ENCODE data around the gene KNDC1.
"Not testable (repeated sequence)": the region's sequence is repeated elsewhere in the genome, so short reads cannot be mapped to it uniquely, and the experiment has no call there.

The KNDC1 gene

DNA sequence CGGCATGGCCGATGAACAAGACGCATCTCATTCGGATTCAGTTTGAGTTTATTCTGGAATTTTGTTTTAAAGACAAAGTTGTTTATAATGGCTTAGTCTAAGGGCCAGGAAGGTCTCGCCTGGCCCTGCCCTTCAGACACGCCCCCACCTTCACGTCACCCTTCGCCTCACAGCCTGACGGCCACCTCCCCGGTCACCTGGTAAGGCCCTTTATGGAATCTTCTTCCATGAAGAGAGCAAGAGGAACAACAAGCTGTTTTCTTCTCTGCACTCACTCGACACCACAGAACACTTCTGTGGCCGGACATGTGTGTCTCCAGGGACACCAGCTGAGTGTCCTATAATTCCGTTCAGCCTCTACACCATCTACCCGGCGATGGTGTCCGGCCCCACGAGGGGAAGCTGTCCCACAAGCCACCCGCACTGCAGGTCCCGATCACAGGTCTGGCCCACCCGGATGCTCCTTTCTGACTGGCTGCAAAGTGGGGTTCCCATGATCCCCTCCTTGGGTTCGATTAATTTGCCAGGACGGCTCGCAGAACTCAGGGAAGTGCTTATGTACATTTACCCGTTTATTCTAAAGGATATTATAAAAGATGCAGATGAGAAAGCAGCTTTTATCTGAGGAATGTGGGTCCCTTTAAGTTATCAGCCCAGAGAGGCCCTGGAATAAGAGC is 17.4 kb upstream of the KNDC1 start:
- Histone ChIP-seq H3K4me3 (ENCODE audit: low read depth, low read length) (no peak overlapping the region), H3K27ac (ENCODE audit: low read depth, low read length) (no peak overlapping the region), H3K9ac (ENCODE audit: low read length) (no peak overlapping the region), H3K27me3 (ENCODE audit: control insufficient read depth, insufficient read depth, low read length) (no peaks in the 10 kb centered on the region), H3K9me3 (ENCODE audit: control insufficient read depth, insufficient read depth, low read depth, low read length) (peaks cover 6% of the 10 kb centered on the region), H3K4me1 (ENCODE audit: control insufficient read depth, insufficient read depth, low read length) (peaks cover 47% of the 10 kb centered on the region), H3K36me3 (ENCODE audit: control insufficient read depth, insufficient read depth, low read length) (no peaks in the 10 kb centered on the region)

GRCh38 chr10:133143200-133143533 is 16.9 kb upstream of the KNDC1 start:
- Histone ChIP-seq H3K36me3 (ENCODE audit: control insufficient read depth, insufficient read depth, low read length) (no peaks in the 10 kb centered on the region), H3K4me1 (ENCODE audit: control insufficient read depth, insufficient read depth, low read length) (peaks cover 47% of the 10 kb centered on the region), H3K27ac (ENCODE audit: low read depth, low read length) (no peak overlapping the region), H3K9me3 (ENCODE audit: control insufficient read depth, insufficient read depth, low read depth, low read length) (peaks cover 11% of the 10 kb centered on the region), H3K4me3 (ENCODE audit: low read depth, low read length) (no peak overlapping the region), H3K27me3 (ENCODE audit: control insufficient read depth, insufficient read depth, low read length) (no peaks in the 10 kb centered on the region), H3K9ac (ENCODE audit: low read length) (no peak overlapping the region)

- H3K36me3 ChIP-seq (ENCODE audit: control insufficient read depth, insufficient read depth, low read length): no peaks in the 10 kb centered on the region
- H3K9me3 ChIP-seq (ENCODE audit: control insufficient read depth, insufficient read depth, low read depth, low read length): peaks cover 15% of the 10 kb centered on the region
- H3K4me1 ChIP-seq (ENCODE audit: control insufficient read depth, insufficient read depth, low read length): peaks cover 47% of the 10 kb centered on the region
- no peak overlapping the region for H3K27ac ChIP-seq (ENCODE audit: low read depth, low read length)
- H3K9ac ChIP-seq (ENCODE audit: low read length): no peak overlapping the region
- no peaks in the 10 kb centered on the region for H3K27me3 ChIP-seq (ENCODE audit: control insufficient read depth, insufficient read depth, low read length)
- H3K4me3 ChIP-seq (ENCODE audit: low read depth, low read length): no peak overlapping the region
Measured at GRCh38 chr10:133143546-133143945, 16.5 kb upstream of the KNDC1 start.

DNA sequence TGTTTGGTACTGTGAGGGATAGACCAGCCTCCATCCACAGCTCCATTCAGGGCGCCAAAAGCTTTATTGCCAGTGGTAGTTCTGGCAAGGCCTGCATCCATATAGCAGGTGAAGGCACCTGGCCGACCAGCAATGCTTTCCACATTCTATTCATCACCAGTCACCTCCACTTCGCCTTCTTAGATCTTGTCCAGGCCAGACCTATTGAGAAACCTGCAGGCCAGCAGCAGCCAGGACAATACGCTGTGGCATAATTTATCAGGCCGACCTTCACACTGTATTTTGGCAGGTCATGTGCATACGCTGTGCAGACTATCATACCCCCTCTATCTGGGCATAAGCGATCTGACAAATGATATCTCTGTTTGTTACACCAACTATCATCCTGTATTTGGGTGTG is 15.2 kb upstream of the KNDC1 start:
- H3K27ac ChIP-seq (ENCODE audit: low read depth, low read length): no peak overlapping the region
- no peaks in the 10 kb centered on the region for H3K27me3 ChIP-seq (ENCODE audit: control insufficient read depth, insufficient read depth, low read length)
- no peak overlapping the region; the same call in 1 of the 2 replicates for H3K4me3 ChIP-seq (ENCODE audit: low read depth, low read length)
- peaks cover 15% of the 10 kb centered on the region for H3K9me3 ChIP-seq (ENCODE audit: control insufficient read depth, insufficient read depth, low read depth, low read length)
- H3K9ac ChIP-seq (ENCODE audit: low read length): no peak overlapping the region
- H3K36me3 ChIP-seq (ENCODE audit: control insufficient read depth, insufficient read depth, low read length): no peaks in the 10 kb centered on the region
- peaks cover 43% of the 10 kb centered on the region for H3K4me1 ChIP-seq (ENCODE audit: control insufficient read depth, insufficient read depth, low read length)

- H3K4me1 ChIP-seq (ENCODE audit: control insufficient read depth, insufficient read depth, low read length): peaks cover 40% of the 10 kb centered on the region
- H3K36me3 ChIP-seq (ENCODE audit: control insufficient read depth, insufficient read depth, low read length): no peaks in the 10 kb centered on the region
- H3K9ac ChIP-seq (ENCODE audit: low read length): no peak overlapping the region
- H3K27me3 ChIP-seq (ENCODE audit: control insufficient read depth, insufficient read depth, low read length): no peaks in the 10 kb centered on the region
- peak overlapping the region; percentile 93 for H3K27ac ChIP-seq (ENCODE audit: low read depth, low read length)
- H3K4me3 ChIP-seq (ENCODE audit: low read depth, low read length): no peak overlapping the region
- H3K9me3 ChIP-seq (ENCODE audit: control insufficient read depth, insufficient read depth, low read depth, low read length): peaks cover 18% of the 10 kb centered on the region
Measured at GRCh38 chr10:133150226-133150625, 9.8 kb upstream of the KNDC1 start.

DNA sequence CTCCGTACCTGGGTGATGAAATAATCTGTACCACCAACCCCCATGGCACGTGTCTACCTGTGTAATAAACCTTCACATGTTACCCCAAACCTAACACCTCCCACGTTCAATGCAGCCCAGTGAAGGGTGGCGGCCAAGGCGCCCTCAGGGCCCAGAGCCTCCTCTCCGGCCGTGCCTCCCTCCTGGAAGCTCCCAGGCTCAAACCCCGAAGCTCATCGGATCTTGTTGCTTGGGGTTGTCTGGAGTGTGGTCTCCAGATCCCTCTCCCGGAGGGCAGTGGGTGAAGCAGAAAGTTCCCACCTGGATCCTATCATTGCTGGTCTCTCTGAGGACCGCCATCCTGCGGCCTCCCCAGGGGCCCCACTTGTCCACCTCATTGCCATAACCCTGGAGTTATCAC is 9.4 kb upstream of the KNDC1 start:
- peak overlapping the region; percentile 79 for H3K9ac ChIP-seq (ENCODE audit: low read length)
- H3K9me3 ChIP-seq (ENCODE audit: control insufficient read depth, insufficient read depth, low read depth, low read length): peaks cover 18% of the 10 kb centered on the region
- H3K27ac ChIP-seq (ENCODE audit: low read depth, low read length): peak overlapping the region; percentile 93

GRCh38 chr10:133151071-133151470 is 8.9 kb upstream of the KNDC1 start:
- peak overlapping the region; percentile 32; the same call in 1 of the 2 replicates for H3K4me3 ChIP-seq (ENCODE audit: low read depth, low read length)
- peak overlapping the region; percentile 79 for H3K9ac ChIP-seq (ENCODE audit: low read length)
- H3K4me1 ChIP-seq (ENCODE audit: control insufficient read depth, insufficient read depth, low read length): peaks cover 33% of the 10 kb centered on the region
- not testable (repeated sequence) for H3K27me3 ChIP-seq (ENCODE audit: control insufficient read depth, insufficient read depth, low read length); H3K36me3 ChIP-seq (ENCODE audit: control insufficient read depth, insufficient read depth, low read length)
- peaks cover 18% of the 10 kb centered on the region for H3K9me3 ChIP-seq (ENCODE audit: control insufficient read depth, insufficient read depth, low read depth, low read length)
- H3K27ac ChIP-seq (ENCODE audit: low read depth, low read length): peak overlapping the region; percentile 93

More for the DNA sequence above, 9.4 kb upstream of the KNDC1 start:
- H3K4me3 ChIP-seq (ENCODE audit: low read depth, low read length): no peak overlapping the region
- no peaks in the 10 kb centered on the region for H3K27me3 ChIP-seq (ENCODE audit: control insufficient read depth, insufficient read depth, low read length)
- H3K4me1 ChIP-seq (ENCODE audit: control insufficient read depth, insufficient read depth, low read length): peaks cover 35% of the 10 kb centered on the region
- no peaks in the 10 kb centered on the region for H3K36me3 ChIP-seq (ENCODE audit: control insufficient read depth, insufficient read depth, low read length)

DNA sequence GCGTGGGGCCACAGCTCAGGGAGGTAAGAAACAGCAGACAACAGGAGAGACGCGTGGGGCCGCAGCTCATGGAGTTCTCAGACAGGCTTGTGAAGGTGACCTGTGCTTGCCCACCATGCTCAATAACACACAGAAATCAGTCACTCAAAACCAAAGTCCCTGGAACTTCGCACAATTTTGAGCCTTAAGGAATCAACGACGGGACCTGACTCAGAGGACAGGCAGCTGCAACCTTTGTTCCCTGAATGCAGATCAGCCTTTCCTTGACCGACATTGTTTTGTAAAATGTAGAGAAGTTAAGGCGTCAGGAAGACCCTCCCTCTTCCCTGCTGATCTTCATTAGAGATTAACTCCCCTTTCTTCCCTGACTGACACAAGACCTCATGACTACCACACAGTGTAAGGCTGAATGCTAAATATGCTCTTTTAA is 8.5 kb upstream of the KNDC1 start:
- Histone ChIP-seq H3K4me3 (ENCODE audit: low read depth, low read length) (peak overlapping the region; percentile 32; the same call in 1 of the 2 replicates), H3K27ac (ENCODE audit: low read depth, low read length) (peak overlapping the region; percentile 93), H3K27me3 (ENCODE audit: control insufficient read depth, insufficient read depth, low read length) (no peaks in the 10 kb centered on the region), H3K9me3 (ENCODE audit: control insufficient read depth, insufficient read depth, low read depth, low read length) (peaks cover 18% of the 10 kb centered on the region), H3K36me3 (ENCODE audit: control insufficient read depth, insufficient read depth, low read length) (no peaks in the 10 kb centered on the region), H3K9ac (ENCODE audit: low read length) (peak overlapping the region; percentile 79), H3K4me1 (ENCODE audit: control insufficient read depth, insufficient read depth, low read length) (peaks cover 28% of the 10 kb centered on the region)

DNA sequence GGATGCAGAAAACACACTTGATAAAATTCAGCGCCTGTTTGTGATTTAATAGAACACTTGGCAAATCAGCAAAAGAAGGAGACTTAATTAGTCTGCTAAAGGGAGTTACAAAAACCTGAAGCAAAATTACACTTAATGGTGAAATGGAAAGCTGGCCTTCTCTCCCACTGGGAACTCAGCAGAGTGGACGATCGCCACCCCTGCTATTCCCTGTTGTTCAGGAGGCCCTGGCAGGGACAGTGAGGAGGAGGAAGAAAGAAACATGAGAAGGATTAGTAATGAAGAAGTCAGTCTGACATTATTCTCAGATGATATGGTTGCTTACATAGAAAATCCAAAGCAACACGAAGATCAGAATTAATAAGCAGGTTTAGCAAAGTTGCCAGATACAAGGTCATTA is 5.6 kb upstream of the KNDC1 start:
- Histone ChIP-seq H3K4me3 (ENCODE audit: low read depth, low read length) (no peak overlapping the region), H3K36me3 (ENCODE audit: control insufficient read depth, insufficient read depth, low read length) (no peaks in the 10 kb centered on the region), H3K27ac (ENCODE audit: low read depth, low read length) (no peak overlapping the region), H3K27me3 (ENCODE audit: control insufficient read depth, insufficient read depth, low read length) (no peaks in the 10 kb centered on the region), H3K4me1 (ENCODE audit: control insufficient read depth, insufficient read depth, low read length) (peaks cover 41% of the 10 kb centered on the region), H3K9me3 (ENCODE audit: control insufficient read depth, insufficient read depth, low read depth, low read length) (peaks cover 3% of the 10 kb centered on the region; the same call in 1 of the 2 replicates), H3K9ac (ENCODE audit: low read length) (no peak overlapping the region)

DNA sequence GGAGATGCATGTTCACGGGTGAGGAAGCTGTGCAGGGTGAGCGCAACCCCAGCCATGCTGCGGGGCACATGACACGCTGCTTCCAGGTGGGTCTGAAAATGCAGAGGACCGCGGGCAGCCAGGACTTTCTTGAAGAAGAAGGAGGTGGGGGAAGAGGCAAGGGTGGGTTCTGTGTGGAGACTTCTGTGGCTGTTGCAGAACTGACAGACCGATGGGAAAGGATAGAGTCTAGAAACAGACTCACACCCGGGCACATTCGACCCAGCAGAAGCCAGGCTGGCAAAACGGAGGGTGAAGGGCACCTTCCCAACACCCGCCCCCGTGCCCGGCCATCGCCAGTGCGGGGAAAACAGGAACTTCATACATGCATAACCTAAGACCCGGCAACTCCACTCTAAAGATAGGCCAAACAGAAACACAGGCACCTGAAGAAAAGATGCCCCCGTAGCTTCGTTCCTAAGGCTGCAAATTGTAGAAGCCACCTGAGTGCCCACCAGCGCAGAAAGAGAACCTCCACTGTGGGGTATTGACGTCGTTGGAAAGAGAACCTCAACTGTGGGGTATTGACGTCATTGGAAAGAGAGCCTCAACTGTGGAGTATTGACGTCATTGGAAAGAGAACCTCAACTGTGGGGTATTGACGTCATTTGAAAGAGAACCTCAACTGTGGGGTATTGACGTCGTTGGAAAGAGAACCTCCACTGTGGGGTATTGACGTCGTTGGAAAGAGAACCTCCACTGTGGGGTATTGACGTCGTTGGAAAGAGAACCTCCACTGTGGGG is 4.8 kb upstream of the KNDC1 start:
- Histone ChIP-seq H3K4me1 (ENCODE audit: control insufficient read depth, insufficient read depth, low read length) (peaks cover 43% of the 10 kb centered on the region), H3K9ac (ENCODE audit: low read length) (no peak overlapping the region), H3K27ac (ENCODE audit: low read depth, low read length) (no peak overlapping the region), H3K36me3 (ENCODE audit: control insufficient read depth, insufficient read depth, low read length) (no peaks in the 10 kb centered on the region), H3K4me3 (ENCODE audit: low read depth, low read length) (no peak overlapping the region), H3K27me3 (ENCODE audit: control insufficient read depth, insufficient read depth, low read length) (no peaks in the 10 kb centered on the region), H3K9me3 (ENCODE audit: control insufficient read depth, insufficient read depth, low read depth, low read length) (no peaks in the 10 kb centered on the region)

Data from HUES6 (cell line).